ENCODE results near the gene ADGRG7. TPM values are rescaled to one million over a fixed set of nuclear protein-coding genes. Genes with fewer than 3 reads are reported as not detected.
A peak's percentile ranks its signal among the peaks of the same experiment; 100 is the strongest.

Gene ADGRG7, protein sequence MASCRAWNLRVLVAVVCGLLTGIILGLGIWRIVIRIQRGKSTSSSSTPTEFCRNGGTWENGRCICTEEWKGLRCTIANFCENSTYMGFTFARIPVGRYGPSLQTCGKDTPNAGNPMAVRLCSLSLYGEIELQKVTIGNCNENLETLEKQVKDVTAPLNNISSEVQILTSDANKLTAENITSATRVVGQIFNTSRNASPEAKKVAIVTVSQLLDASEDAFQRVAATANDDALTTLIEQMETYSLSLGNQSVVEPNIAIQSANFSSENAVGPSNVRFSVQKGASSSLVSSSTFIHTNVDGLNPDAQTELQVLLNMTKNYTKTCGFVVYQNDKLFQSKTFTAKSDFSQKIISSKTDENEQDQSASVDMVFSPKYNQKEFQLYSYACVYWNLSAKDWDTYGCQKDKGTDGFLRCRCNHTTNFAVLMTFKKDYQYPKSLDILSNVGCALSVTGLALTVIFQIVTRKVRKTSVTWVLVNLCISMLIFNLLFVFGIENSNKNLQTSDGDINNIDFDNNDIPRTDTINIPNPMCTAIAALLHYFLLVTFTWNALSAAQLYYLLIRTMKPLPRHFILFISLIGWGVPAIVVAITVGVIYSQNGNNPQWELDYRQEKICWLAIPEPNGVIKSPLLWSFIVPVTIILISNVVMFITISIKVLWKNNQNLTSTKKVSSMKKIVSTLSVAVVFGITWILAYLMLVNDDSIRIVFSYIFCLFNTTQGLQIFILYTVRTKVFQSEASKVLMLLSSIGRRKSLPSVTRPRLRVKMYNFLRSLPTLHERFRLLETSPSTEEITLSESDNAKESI
- not detected for polyA plus RNA-seq (2013, experiment 1 of 2)
- polyA plus RNA-seq (2013, experiment 2 of 2): 0.01 TPM

DNA sequence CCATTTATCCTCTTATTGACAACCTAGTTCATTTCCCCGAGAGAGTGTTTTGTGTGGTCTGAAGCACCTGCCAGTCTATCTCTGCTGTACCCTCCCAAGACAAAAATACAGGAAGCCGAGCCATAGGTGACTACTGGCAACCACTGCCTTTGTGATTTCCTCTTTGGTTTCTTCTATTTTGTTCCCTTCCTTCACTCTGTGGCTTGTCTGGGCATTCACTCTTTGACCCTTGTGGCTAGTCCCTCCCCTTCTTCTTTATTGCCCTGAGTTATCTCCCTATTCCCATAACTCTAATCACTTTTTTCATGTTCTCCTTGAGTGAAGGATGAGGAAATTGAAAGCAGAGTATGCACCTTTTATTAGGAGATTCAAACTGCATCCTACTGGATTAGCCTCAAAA is at the start of gene ADGRG7:
Gene ADGRG7, plus strand, starts transcription at position 297 of the 400 bp plus-strand sequence. CDS start 256 bp downstream, outside the sequence.
- no peak within 1 kb of the TSS for H3K4me3 ChIP-seq (ENCODE audit: low read length)
- no peaks in the 10 kb centered on the region for H3K36me3 ChIP-seq (ENCODE audit: control insufficient read depth, insufficient read depth, low read length)
- no peak within 1 kb of the TSS for H2BK15ac ChIP-seq (replicated peaks; ENCODE audit: low read depth)
- no peak within 1 kb of the TSS for H3K9ac ChIP-seq (ENCODE audit: low read length)
- H3K56ac ChIP-seq (ENCODE audit: low read length): no peak within 1 kb of the TSS
- no peak within 1 kb of the TSS for H4K5ac ChIP-seq (ENCODE audit: low read length)
- no peak within 1 kb of the TSS for H3K27ac ChIP-seq (ENCODE audit: low read depth, low read length)
- H3K18ac ChIP-seq (ENCODE audit: low read length): no peak within 1 kb of the TSS
- no peak for DNase-seq
- H3K23ac ChIP-seq (ENCODE audit: low read length): no peak within 1 kb of the TSS
- H4K8ac ChIP-seq (ENCODE audit: low read depth, low read length): no peak within 1 kb of the TSS
- H2AK5ac ChIP-seq (ENCODE audit: low read length): no peak within 1 kb of the TSS
- H3K4me1 ChIP-seq (ENCODE audit: control insufficient read depth, low read depth, low read length): no peaks in the 10 kb centered on the region
- H3K27me3 ChIP-seq (ENCODE audit: insufficient read depth, low read length, poor library complexity): no peaks in the 10 kb centered on the region
- no peaks in the 10 kb centered on the region for H3K79me2 ChIP-seq (ENCODE audit: control insufficient read depth, insufficient read depth, low read length)
- H2BK5ac ChIP-seq (ENCODE audit: low read length): no peak within 1 kb of the TSS
- no peak within 1 kb of the TSS for H3K4ac ChIP-seq (ENCODE audit: low read depth, low read length)
- no CpG with 5 or more reads among the region's 2 CpGs for WGBS (ENCODE audit: extremely low coverage, insufficient coverage, low lambda C conversion rate)
- H2BK120ac ChIP-seq (ENCODE audit: low read depth, low read length): no peak within 1 kb of the TSS
- no peak within 1 kb of the TSS for H3K4me2 ChIP-seq (ENCODE audit: low read length)
- H3K79me1 ChIP-seq (ENCODE audit: low read length): no peaks in the 10 kb centered on the region

DNA sequence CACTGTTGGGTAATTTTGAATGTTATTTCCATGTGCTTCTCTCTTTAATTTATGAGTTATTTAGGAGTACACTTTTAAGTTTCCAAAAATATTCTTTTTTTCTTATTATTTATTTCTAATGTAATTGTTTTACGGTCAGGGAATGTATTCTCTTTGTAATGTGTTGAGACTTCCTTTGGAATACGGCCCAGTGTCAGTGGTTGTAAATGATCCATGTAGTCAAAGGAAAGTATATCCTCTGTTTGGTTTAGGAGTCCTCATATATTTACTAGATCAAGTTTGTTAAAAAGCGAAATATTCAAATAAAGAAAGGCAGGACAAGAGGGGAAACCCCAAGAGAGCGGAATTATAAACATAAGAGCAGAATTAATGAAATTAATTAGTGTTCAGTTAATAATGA is 49.0 kb upstream of the ADGRG7 start:
- Histone ChIP-seq H4K5ac (ENCODE audit: low read length) (no peak overlapping the region), H3K4me3 (ENCODE audit: low read length) (no peak overlapping the region), H3K18ac (ENCODE audit: low read length) (no peak overlapping the region), H3K79me1 (ENCODE audit: low read length) (no peaks in the 10 kb centered on the region), H2AK5ac (ENCODE audit: low read length) (no peak overlapping the region), H3K4me2 (ENCODE audit: low read length) (no peak overlapping the region), H3K36me3 (ENCODE audit: control insufficient read depth, insufficient read depth, low read length) (no peaks in the 10 kb centered on the region), H3K27ac (ENCODE audit: low read depth, low read length) (no peak overlapping the region), H3K27me3 (ENCODE audit: insufficient read depth, low read length, poor library complexity) (no peaks in the 10 kb centered on the region), H3K9ac (ENCODE audit: low read length) (no peak overlapping the region), H3K79me2 (ENCODE audit: control insufficient read depth, insufficient read depth, low read length) (no peaks in the 10 kb centered on the region), H2BK120ac (ENCODE audit: low read depth, low read length) (no peak overlapping the region), H4K8ac (ENCODE audit: low read depth, low read length) (no peak overlapping the region), H2BK15ac (replicated peaks; ENCODE audit: low read depth) (no peak overlapping the region), H3K4me1 (ENCODE audit: control insufficient read depth, low read depth, low read length) (no peaks in the 10 kb centered on the region), H3K23ac (ENCODE audit: low read length) (no peak overlapping the region), H3K4ac (ENCODE audit: low read depth, low read length) (no peak overlapping the region), H3K56ac (ENCODE audit: low read length) (no peak overlapping the region), H2BK5ac (ENCODE audit: low read length) (no peak overlapping the region)
- no peak for DNase-seq
- no CpG with 5 or more reads among the region's 4 CpGs for WGBS (ENCODE audit: extremely low coverage, insufficient coverage, low lambda C conversion rate)

DNA sequence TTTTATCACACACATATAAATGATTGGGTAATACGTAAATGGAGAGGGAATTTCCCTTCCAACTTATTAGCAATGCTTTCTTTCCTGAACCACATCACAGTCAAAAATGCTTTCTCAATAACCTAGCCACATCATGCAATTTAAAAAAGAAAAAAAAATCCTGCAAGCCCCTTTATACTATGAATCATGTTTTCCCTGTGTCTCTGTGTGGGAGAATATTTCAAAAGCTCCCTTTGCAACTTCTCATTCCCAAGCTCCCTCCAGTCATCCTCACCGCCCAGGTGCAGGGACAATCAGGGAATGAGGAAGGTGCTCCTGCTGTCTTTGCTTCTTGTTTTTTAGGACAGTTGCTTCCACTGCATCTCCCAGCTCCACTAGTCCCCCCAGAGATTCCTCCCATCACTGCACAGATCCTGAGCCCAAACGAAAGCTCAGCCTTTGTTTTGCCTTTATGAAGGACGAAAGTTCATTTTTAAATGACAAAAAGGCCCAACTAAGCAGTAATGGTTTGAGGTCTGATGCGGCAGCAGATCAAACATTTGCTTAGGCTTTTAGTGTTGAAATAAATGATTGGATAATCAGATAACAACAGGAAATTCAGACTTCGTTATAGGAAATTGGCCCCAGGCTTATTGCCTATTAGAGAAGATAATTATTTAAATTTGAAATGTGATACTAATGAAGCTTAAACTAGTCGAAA is 47.8 kb upstream of the ADGRG7 start:
- Histone ChIP-seq H2BK120ac (ENCODE audit: low read depth, low read length) (no peak overlapping the region), H3K4me2 (ENCODE audit: low read length) (no peak overlapping the region), H3K4me3 (ENCODE audit: low read length) (no peak overlapping the region), H3K18ac (ENCODE audit: low read length) (no peak overlapping the region), H3K56ac (ENCODE audit: low read length) (no peak overlapping the region), H3K4ac (ENCODE audit: low read depth, low read length) (no peak overlapping the region), H3K27ac (ENCODE audit: low read depth, low read length) (no peak overlapping the region), H2AK5ac (ENCODE audit: low read length) (no peak overlapping the region), H3K23ac (ENCODE audit: low read length) (no peak overlapping the region), H2BK15ac (replicated peaks; ENCODE audit: low read depth) (no peak overlapping the region), H3K4me1 (ENCODE audit: control insufficient read depth, low read depth, low read length) (no peaks in the 10 kb centered on the region), H4K8ac (ENCODE audit: low read depth, low read length) (no peak overlapping the region), H3K27me3 (ENCODE audit: insufficient read depth, low read length, poor library complexity) (no peaks in the 10 kb centered on the region), H3K9ac (ENCODE audit: low read length) (no peak overlapping the region), H3K36me3 (ENCODE audit: control insufficient read depth, insufficient read depth, low read length) (no peaks in the 10 kb centered on the region), H2BK5ac (ENCODE audit: low read length) (no peak overlapping the region), H3K79me2 (ENCODE audit: control insufficient read depth, insufficient read depth, low read length) (no peaks in the 10 kb centered on the region), H4K5ac (ENCODE audit: low read length) (no peak overlapping the region), H3K79me1 (ENCODE audit: low read length) (no peaks in the 10 kb centered on the region)
- peak; percentile 10 for DNase-seq
- WGBS (ENCODE audit: extremely low coverage, insufficient coverage, low lambda C conversion rate): no CpG with 5 or more reads among the region's 7 CpGs

DNA sequence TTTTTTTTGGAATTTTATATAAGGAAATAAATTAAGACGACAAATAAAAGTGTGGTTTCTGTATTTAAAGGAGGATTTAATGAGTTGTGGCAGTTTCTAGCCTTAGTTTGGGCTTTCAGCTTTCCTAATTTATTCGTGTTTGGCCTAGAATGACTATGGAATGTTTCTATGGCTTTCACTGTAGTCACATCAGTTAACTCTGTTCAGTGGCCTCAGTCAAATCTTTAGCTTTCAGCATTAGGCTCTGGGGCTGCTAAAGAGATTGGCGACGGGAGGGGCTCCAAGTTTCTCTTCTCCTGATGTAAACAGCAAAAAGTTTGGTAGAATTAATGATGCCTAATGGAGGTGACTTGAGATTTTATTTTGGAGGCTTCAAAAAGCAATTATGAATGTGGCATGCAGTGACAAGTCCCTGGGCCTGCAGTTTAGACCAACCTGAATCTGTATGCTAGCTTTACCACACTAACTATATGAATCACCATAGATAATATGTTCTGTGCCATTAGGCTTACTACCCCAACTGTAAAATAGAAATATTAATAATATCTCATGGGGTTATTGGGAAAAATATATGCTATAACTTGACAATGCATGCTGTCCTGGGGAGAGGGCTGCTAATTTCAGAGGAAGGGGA is 47.1 kb upstream of the ADGRG7 start:
- DNase-seq: no peak
- 100% methylated on average over 1 of the region's 4 CpGs for WGBS (ENCODE audit: extremely low coverage, insufficient coverage, low lambda C conversion rate)
- no peaks in the 10 kb centered on the region for H3K79me2 ChIP-seq (ENCODE audit: control insufficient read depth, insufficient read depth, low read length)

DNA sequence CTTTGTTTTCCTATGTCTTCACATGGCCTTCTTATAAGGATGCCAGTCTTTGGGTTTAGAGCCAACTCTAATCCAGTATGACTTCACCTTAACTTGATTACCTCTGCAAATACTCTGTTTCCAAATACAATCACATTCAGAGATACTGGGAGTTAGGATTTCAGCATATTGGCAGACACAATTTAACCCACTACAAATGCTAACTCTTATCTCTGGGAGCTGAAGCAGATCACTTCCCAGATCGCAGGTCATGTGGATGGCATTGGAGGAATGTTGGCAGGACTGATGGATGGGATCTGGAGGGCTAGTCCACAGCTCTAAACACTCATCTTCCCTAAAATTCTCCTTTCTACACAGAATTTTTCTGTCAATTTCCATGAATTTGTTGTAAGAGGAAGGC is 46.2 kb upstream of the ADGRG7 start:
- no peaks in the 10 kb centered on the region for H3K4me1 ChIP-seq (ENCODE audit: control insufficient read depth, low read depth, low read length)
- no peak overlapping the region for H2AK5ac ChIP-seq (ENCODE audit: low read length)
- no peak overlapping the region for H4K5ac ChIP-seq (ENCODE audit: low read length)
- H2BK120ac ChIP-seq (ENCODE audit: low read depth, low read length): no peak overlapping the region
- no peak overlapping the region for H3K9ac ChIP-seq (ENCODE audit: low read length)
- no peak overlapping the region for H3K4me3 ChIP-seq (ENCODE audit: low read length)
- H3K27ac ChIP-seq (ENCODE audit: low read depth, low read length): no peak overlapping the region
- H3K27me3 ChIP-seq (ENCODE audit: insufficient read depth, low read length, poor library complexity): no peaks in the 10 kb centered on the region
- H3K4ac ChIP-seq (ENCODE audit: low read depth, low read length): no peak overlapping the region
- no peak overlapping the region for H3K23ac ChIP-seq (ENCODE audit: low read length)
- H4K8ac ChIP-seq (ENCODE audit: low read depth, low read length): no peak overlapping the region
- peak; percentile 47 for DNase-seq
- no peaks in the 10 kb centered on the region for H3K79me2 ChIP-seq (ENCODE audit: control insufficient read depth, insufficient read depth, low read length)
- no peak overlapping the region for H2BK15ac ChIP-seq (replicated peaks; ENCODE audit: low read depth)
- H2BK5ac ChIP-seq (ENCODE audit: low read length): no peak overlapping the region
- no peak overlapping the region for H3K56ac ChIP-seq (ENCODE audit: low read length)
- WGBS (ENCODE audit: extremely low coverage, insufficient coverage, low lambda C conversion rate): no CpG with 5 or more reads among the region's 1 CpG
- H3K36me3 ChIP-seq (ENCODE audit: control insufficient read depth, insufficient read depth, low read length): no peaks in the 10 kb centered on the region
- H3K4me2 ChIP-seq (ENCODE audit: low read length): no peak overlapping the region
- no peak overlapping the region for H3K18ac ChIP-seq (ENCODE audit: low read length)
- no peaks in the 10 kb centered on the region for H3K79me1 ChIP-seq (ENCODE audit: low read length)

More for the DNA sequence above, 47.1 kb upstream of the ADGRG7 start:
- H2BK5ac ChIP-seq (ENCODE audit: low read length): no peak overlapping the region
- no peaks in the 10 kb centered on the region for H3K4me1 ChIP-seq (ENCODE audit: control insufficient read depth, low read depth, low read length)
- H3K36me3 ChIP-seq (ENCODE audit: control insufficient read depth, insufficient read depth, low read length): no peaks in the 10 kb centered on the region
- no peaks in the 10 kb centered on the region for H3K27me3 ChIP-seq (ENCODE audit: insufficient read depth, low read length, poor library complexity)
- no peaks in the 10 kb centered on the region for H3K79me1 ChIP-seq (ENCODE audit: low read length)
- H3K23ac ChIP-seq (ENCODE audit: low read length): no peak overlapping the region
- no peak overlapping the region for H3K56ac ChIP-seq (ENCODE audit: low read length)
- H3K27ac ChIP-seq (ENCODE audit: low read depth, low read length): no peak overlapping the region
- H3K4me2 ChIP-seq (ENCODE audit: low read length): no peak overlapping the region
- H3K9ac ChIP-seq (ENCODE audit: low read length): no peak overlapping the region
- H3K18ac ChIP-seq (ENCODE audit: low read length): no peak overlapping the region
- H2AK5ac ChIP-seq (ENCODE audit: low read length): no peak overlapping the region
- H3K4ac ChIP-seq (ENCODE audit: low read depth, low read length): no peak overlapping the region
- H2BK120ac ChIP-seq (ENCODE audit: low read depth, low read length): no peak overlapping the region
- H4K8ac ChIP-seq (ENCODE audit: low read depth, low read length): no peak overlapping the region
- no peak overlapping the region for H3K4me3 ChIP-seq (ENCODE audit: low read length)
- no peak overlapping the region for H4K5ac ChIP-seq (ENCODE audit: low read length)
- H2BK15ac ChIP-seq (replicated peaks; ENCODE audit: low read depth): no peak overlapping the region

Measured in mesendoderm (in vitro differentiated cells).